ENCODE results near the gene SLC25A23. TPM values are rescaled to one million over a fixed set of nuclear protein-coding genes. Genes with fewer than 3 reads are reported as not detected.

The SLC25A23 gene
- total RNA-seq, 3 donors from 2014 or later = 14.0 to 37.8 (median 18.4) TPM

- Histone ChIP-seq H3K4me3 (no peak overlapping the region), H3K4me1 (no peaks in the 10 kb centered on the region), H3K27me3 (no peaks in the 10 kb centered on the region), H3K27ac (no peak overlapping the region), H3K36me3 (peaks cover 12% of the 10 kb centered on the region), H3K9me3 (peaks cover 10 to 12% of the 10 kb centered on the region in 2 donors)
- DNase-seq (ENCODE audit: low spot score in 2 of 2) = no peak
- TF ChIP-seq POLR2AphosphoS5 (IDR thresholded peaks at IDR 0.05) = no peak
- TF ChIP-seq POLR2A (IDR thresholded peaks at IDR 0.05) = no peak
- no peak for TF ChIP-seq CTCF (IDR thresholded peaks at IDR 0.05)
- intact Hi-C loops (cut with DNase I; ENCODE audit: low total_unique reads) = no loop called here
These were observed 7.4 kb downstream of the SLC25A23 start for GRCh38 chr19:6452223-6452614.

GRCh38 chr19:6451583-6452222, 7.9 kb downstream of the SLC25A23 start:
- no peaks in the 10 kb centered on the region for H3K27me3 ChIP-seq
- intact Hi-C loops (cut with DNase I; ENCODE audit: low total_unique reads) = no loop called here
- no peak overlapping the region for H3K27ac ChIP-seq
- H3K36me3 ChIP-seq = peaks cover 12% of the 10 kb centered on the region
- H3K4me3 ChIP-seq = no peak overlapping the region
- TF ChIP-seq POLR2A (IDR thresholded peaks at IDR 0.05) = no peak
- no peak for TF ChIP-seq CTCF (IDR thresholded peaks at IDR 0.05)
- no peak for TF ChIP-seq POLR2AphosphoS5 (IDR thresholded peaks at IDR 0.05)
- no peaks in the 10 kb centered on the region for H3K4me1 ChIP-seq
- no peak for DNase-seq (ENCODE audit: low spot score in 2 of 2)
- H3K9me3 ChIP-seq = peaks cover 10 to 12% of the 10 kb centered on the region in 2 donors

GRCh38 chr19:6450166-6450565, 9.4 kb downstream of the SLC25A23 start:
- no peak for DNase-seq (ENCODE audit: low spot score in 2 of 2)
- no peaks in the 10 kb centered on the region for H3K27me3 ChIP-seq
- no peak overlapping the region for H3K27ac ChIP-seq
- peaks cover 12% of the 10 kb centered on the region for H3K36me3 ChIP-seq
- no peaks in the 10 kb centered on the region for H3K4me1 ChIP-seq
- intact Hi-C loops (cut with DNase I; ENCODE audit: low total_unique reads) = no loop called here
- no peak overlapping the region for H3K4me3 ChIP-seq
- H3K9me3 ChIP-seq = peaks cover 10 to 12% of the 10 kb centered on the region in 2 donors
- TF ChIP-seq POLR2AphosphoS5 (IDR thresholded peaks at IDR 0.05) (no peak), CTCF (IDR thresholded peaks at IDR 0.05) (no peak), POLR2A (IDR thresholded peaks at IDR 0.05) (no peak)

GRCh38 chr19:6448045-6448444, 11.5 kb downstream of the SLC25A23 start:
- TF ChIP-seq POLR2A (IDR thresholded peaks at IDR 0.05) (no peak), CTCF (IDR thresholded peaks at IDR 0.05) (no peak), POLR2AphosphoS5 (IDR thresholded peaks at IDR 0.05) (no peak)
- Histone ChIP-seq H3K9me3 (no peaks in the 10 kb centered on the region), H3K4me3 (no peak overlapping the region), H3K36me3 (no peaks in the 10 kb centered on the region), H3K4me1 (no peaks in the 10 kb centered on the region), H3K27me3 (no peaks in the 10 kb centered on the region), H3K27ac (no peak overlapping the region)
- DNase-seq (ENCODE audit: low spot score in 2 of 2) = no peak
- intact Hi-C loops (cut with DNase I; ENCODE audit: low total_unique reads) = no loop called here

- TF ChIP-seq CTCF (IDR thresholded peaks at IDR 0.05) (no peak), POLR2A (IDR thresholded peaks at IDR 0.05) (no peak), POLR2AphosphoS5 (IDR thresholded peaks at IDR 0.05) (no peak)
- Histone ChIP-seq H3K4me1 (no peaks in the 10 kb centered on the region), H3K36me3 (no peaks in the 10 kb centered on the region), H3K27ac (no peak overlapping the region), H3K9me3 (no peaks in the 10 kb centered on the region), H3K27me3 (no peaks in the 10 kb centered on the region), H3K4me3 (no peak overlapping the region)
- intact Hi-C loops (cut with DNase I; ENCODE audit: low total_unique reads) = no loop called here
- DNase-seq (ENCODE audit: low spot score in 2 of 2) = no peak
These were observed 13.1 kb downstream of the SLC25A23 start for GRCh38 chr19:6446452-6446851.
